Activated T-cell treated with anti-CD3 and anti-CD28 coated beads for 1 hour (primary cell): Measurements from ENCODE around the gene RELCH.
A peak's percentile ranks its signal among the peaks of the same experiment; 100 is the strongest.

Experiments used
- DNase-seq: peaks from one replicate; pipeline ENCODE4 v3.0.0-alpha.2; 2020; ENCODE audit warnings: low read depth

Gene RELCH

GRCh38 chr18:62323483-62324180, 136.6 kb downstream of the RELCH start:
- DNase-seq: no peak

GRCh38 chr18:62324181-62324828, 137.2 kb downstream of the RELCH start:
- DNase-seq: no peak

- peak; percentile 48 for DNase-seq
These were observed 138.1 kb downstream of the RELCH start, which contains the start of gene TNFRSF11A for GRCh38 chr18:62324917-62325805. TNFRSF11A (plus strand) TSS chr18:62325310; CDS start chr18:62325353, 43 bp downstream.

- DNase-seq: no peak
These were observed 139.0 kb downstream of the RELCH start for GRCh38 chr18:62325806-62326645.

DNA sequence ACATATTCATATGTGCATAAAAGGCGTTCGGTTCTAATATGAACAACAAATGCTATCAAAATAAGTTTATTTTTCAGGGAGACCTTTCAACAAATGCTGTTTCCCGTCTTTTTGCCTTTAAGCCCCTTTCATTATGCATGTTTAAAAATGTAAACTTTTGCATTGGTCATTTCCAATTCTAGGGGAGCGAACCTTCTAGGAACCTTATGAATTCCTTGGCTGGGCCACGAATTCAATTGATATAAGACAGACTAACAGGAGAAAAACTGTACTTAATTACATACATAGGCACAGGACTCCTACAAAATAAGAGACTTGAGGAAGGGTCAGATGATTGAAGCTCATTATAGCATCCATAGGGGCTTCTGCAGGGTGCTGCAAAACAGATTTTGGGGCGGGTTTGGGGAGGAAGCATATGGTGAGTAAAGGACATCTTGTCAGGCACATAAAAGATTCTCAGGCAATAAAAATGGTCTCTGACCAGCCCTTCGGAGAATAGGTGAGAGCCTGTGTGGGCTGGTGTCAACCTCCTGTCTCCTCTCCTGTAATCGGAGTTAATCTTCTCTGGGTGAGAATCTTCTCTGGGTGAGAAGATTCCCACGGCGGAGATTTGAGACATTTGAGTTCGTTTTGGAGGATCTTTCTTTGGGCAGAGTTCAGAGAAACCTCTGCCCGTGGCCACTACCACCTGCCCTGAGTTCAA, 139.7 kb downstream of the RELCH start:
- no peak for DNase-seq

DNA sequence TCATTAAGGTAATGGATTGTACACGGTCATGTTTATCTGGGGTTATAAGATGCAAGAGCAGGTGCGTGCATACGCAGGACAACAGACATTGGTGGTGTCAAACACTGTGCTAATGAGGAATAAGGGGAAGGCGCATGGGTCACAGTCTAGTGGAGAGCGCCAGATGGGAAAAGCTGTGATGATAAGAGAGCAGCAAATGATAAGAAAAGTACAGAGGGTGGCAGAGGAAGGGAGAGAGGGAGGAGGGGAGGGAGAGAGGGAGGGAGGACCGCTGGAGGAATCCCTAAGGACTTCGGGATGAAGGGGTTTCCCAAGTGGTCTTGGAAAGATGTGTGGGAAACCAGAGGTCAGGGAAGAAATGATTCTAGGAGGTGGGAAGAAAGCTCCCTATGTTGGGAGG, 140.9 kb downstream of the RELCH start:
- DNase-seq: no peak

- no peak for DNase-seq
These were observed 141.8 kb downstream of the RELCH start for GRCh38 chr18:62328586-62329525.

DNA sequence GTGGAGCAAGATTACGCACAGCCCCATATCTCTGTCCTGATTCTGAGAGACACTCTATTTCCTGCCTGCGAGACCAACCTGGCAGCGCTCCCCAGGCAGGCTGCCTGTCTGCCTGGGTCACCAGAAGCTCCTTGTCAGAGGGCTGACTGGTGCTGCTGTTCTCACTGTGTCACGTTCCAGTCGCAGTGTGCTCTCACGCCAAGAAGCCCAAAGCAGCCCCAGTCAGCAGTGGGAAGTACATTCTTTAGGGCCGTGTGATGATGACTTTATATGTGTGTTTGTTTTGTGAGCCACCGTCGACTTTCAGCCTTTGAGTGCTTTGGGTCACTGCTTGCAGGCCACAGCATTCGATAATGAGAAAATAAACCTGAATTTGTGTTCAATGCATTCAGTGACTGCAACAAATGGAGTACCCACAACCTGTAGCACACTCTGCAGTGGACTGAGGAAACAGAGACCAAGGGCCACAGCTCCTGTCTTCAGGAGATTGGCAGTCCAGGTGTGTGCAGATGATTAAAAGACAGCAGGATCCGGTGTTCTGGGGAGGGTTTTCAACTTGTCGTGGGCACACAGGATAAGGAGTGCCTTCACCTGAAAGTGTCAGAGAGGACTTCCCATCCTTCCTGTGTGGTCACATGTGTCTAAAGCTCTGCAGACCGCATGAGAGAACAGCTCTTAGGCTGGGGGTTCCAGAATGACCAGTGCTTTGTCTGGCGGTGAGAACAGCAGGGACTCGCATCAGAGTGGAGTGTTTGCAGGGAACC, 142.8 kb downstream of the RELCH start:
- no peak for DNase-seq

DNA sequence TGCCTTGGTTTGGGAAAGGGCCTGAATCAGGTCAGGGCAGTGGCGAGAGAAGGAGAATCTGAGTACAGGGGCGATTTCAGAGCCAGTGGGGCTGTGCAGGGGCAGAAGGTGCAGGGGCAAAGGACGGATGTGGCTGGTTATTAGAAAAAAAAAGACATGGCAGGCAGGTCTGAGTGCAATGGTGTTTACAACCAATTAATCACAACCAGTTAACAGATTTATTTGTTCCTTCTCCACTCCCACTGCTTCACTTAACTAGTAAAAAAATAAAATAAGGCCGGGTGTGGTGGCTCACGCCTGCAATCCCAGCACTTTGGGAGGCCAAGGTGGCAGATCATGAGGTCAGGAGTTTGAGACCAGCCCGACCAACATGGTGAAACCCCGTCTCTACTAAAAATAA, 143.6 kb downstream of the RELCH start:
- no peak for DNase-seq

GRCh38 chr18:62331581-62332356, 144.7 kb downstream of the RELCH start:
- DNase-seq: no peak

- DNase-seq: no peak
These were observed 145.4 kb downstream of the RELCH start for GRCh38 chr18:62332431-62332830.

DNA sequence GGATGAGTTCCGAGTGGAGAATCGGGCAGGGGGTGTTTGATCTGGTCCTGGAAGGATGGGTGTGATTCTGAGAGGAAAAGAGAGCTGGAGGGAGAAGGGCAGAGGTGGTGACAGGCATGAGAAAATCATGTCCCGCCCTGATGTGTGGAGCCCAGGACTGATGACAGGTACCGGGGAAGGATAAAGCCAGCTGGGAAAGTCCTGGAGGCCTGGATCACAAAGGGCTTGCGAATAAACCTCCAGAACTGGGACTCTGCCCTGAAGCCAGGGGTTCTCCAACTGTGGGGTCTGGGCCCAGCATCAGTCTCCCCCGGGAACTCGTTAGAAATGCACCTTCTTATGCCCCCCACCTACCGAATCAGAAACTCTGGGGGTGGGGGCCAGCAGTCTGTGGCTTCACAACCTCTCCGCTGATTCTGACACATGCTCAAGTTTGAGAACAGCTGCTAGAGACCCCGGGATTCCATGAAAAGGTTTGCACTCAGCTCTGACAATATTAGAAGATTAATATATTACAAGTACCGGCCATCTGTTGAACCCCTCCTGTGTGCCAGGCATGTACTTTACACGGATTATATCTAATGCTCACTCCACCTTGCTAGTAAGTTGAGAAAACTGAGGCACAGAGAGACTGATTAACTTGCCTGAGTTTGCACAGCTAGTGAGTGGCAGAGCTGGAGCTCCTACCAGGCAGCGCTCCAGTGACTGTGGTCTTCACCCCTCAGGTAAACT, 146.1 kb downstream of the RELCH start:
- DNase-seq: no peak

GRCh38 chr18:62334120-62334519, 147.1 kb downstream of the RELCH start:
- no peak for DNase-seq

- no peak for DNase-seq
These were observed 148.4 kb downstream of the RELCH start for GRCh38 chr18:62335494-62335893.

GRCh38 chr18:62336618-62337017, 149.6 kb downstream of the RELCH start:
- no peak for DNase-seq

GRCh38 chr18:62337336-62337735, 150.3 kb downstream of the RELCH start:
- no peak for DNase-seq

- DNase-seq: no peak
These were observed 151.5 kb downstream of the RELCH start for GRCh38 chr18:62338446-62339105.
